22Rv1 (cell line): Measurements from ENCODE around the gene HMGCR.
"Not testable (repeated sequence)": the region's sequence is repeated elsewhere in the genome, so short reads cannot be mapped to it uniquely, and the experiment has no call there.

Source experiments
- CTCF ChIP-seq: fragments of 450-650 bp; IDR thresholded peaks from 2 replicates; pipeline ENCODE4 v1.5.1; 2017; ENCODE audit warnings: mild to moderate bottlenecking
- ZFX ChIP-seq: fragments of 450-650 bp; IDR thresholded peaks from 2 replicates; pipeline ENCODE4 v1.6.1; 2017; ENCODE audit warnings: antibody characterized with exemption, borderline replicate concordance

- TF ChIP-seq CTCF, result peak; percentile 22; the same call in 1 of the 2 replicates
- not testable (repeated sequence) for TF ChIP-seq ZFX
These were observed 32.5 kb upstream of the HMGCR start for GRCh38 chr5:75304486-75304885.
